ENCODE measurements around the gene PRSS57.

DNA sequence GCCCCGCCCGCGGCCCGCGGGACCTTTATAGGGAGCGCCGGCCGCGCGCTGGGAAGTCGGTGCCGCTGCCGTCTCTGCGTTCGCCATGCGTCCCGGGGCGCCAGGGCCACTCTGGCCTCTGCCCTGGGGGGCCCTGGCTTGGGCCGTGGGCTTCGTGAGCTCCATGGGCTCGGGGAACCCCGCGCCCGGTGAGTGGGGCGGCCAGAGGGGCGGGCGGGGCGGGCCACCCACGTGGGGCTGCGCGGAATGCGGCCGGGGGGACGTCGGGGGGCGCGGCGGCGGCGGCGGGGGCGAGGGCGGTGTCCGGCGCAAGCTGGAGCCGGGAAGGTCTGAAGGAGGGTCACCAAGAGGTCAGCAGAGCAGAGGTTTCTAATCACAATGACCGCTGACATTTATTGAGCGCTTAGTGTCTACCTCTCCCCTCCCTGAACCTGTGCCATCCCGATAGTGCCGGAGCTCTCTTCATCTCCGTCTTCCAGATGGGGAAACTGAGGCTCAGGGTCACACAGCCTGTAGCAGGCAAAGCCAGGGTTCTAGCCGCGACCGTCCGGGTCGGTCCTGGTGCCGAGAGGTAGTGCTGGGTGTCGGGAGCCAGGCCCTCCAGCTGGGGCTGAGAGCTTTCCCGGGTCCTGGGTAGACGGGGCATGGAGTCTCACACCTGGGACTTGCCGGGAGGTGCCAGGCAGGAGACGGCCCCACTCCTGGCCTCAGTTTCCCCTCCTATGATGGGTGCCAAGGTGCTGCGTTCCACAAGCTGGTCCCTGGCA is 18.7 kb downstream of the PRSS57 start, which contains the start of gene FSTL3:
- TF ChIP-seq EZH2phosphoT487 (IDR thresholded peaks at IDR 0.05; ENCODE audit: borderline replicate concordance, low read depth, low read length) = no peak
- TF ChIP-seq, protein P1, sequence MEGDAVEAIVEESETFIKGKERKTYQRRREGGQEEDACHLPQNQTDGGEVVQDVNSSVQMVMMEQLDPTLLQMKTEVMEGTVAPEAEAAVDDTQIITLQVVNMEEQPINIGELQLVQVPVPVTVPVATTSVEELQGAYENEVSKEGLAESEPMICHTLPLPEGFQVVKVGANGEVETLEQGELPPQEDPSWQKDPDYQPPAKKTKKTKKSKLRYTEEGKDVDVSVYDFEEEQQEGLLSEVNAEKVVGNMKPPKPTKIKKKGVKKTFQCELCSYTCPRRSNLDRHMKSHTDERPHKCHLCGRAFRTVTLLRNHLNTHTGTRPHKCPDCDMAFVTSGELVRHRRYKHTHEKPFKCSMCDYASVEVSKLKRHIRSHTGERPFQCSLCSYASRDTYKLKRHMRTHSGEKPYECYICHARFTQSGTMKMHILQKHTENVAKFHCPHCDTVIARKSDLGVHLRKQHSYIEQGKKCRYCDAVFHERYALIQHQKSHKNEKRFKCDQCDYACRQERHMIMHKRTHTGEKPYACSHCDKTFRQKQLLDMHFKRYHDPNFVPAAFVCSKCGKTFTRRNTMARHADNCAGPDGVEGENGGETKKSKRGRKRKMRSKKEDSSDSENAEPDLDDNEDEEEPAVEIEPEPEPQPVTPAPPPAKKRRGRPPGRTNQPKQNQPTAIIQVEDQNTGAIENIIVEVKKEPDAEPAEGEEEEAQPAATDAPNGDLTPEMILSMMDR (conservative IDR thresholded peaks at IDR 0.05; ENCODE audit: low read length) = no peak
